ENCODE data around the gene CEP350. TPM values are rescaled to one million over a fixed set of nuclear protein-coding genes. Genes with fewer than 3 reads are reported as not detected.

The CEP350 gene
- total RNA-seq, 4 donors from 2014 or later = 74.4 to 89.0 (median 82.0) TPM

DNA sequence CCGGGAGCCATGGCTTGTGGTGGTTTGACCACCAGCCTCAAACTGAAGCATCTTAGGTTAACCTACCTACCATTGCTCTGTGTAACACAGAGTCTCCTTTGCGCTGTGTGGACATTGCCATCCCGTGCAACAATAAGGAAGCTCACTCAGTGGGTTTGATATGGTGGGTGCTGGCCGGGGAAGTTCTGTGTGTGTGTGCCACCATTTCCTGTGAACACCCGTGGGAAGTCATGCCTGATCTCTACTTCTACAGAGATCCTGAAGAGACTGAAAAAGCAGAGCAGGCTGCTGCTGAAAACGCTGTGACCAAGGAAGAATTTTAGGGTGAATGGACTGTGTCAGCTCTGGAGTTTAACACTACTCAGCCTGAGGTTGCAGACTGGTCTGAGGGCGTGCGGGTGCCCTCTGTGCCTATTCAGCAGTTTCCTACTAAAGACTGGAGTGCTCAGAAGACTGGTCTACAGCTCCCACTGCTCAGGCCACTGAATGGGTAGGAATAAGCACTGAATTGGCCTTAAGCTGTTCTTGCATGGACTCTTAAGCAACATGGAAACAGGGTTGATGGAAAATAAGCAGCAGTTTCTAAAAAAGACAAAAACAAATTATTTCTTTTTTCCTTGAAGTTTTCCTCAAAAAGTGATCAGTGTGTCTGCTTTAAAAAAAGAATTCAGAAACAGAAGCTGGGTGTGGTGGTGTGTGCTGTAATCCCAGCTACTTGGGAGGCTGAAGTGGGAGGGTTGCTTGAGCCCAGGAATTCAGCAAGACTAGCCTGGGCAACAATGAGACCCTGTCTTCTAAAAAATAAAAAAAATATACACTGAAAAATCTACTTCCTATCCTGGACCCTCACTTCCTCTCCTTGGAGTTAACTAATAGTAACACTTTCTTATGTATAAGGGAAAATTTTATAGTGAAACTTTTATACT, 14.6 kb downstream of the CEP350 start:
- Histone ChIP-seq H3K4me3 (no peak overlapping the region), H3K27me3 (no peaks in the 10 kb centered on the region), H3K9me3 (no peaks in the 10 kb centered on the region), H3K27ac (peak overlapping the region; percentile 2 to 78 (median 74)), H3K36me3 (no peaks in the 10 kb centered on the region), H3K4me1 (peaks cover 4 to 66% (median 6%) of the 10 kb centered on the region in 3 donors)
- peak; percentile 72 for ATAC-seq
- no peak for TF ChIP-seq POLR2AphosphoS5 (IDR thresholded peaks at IDR 0.05)
- no peak for TF ChIP-seq POLR2A (IDR thresholded peaks at IDR 0.05)
- TF ChIP-seq, protein P1, sequence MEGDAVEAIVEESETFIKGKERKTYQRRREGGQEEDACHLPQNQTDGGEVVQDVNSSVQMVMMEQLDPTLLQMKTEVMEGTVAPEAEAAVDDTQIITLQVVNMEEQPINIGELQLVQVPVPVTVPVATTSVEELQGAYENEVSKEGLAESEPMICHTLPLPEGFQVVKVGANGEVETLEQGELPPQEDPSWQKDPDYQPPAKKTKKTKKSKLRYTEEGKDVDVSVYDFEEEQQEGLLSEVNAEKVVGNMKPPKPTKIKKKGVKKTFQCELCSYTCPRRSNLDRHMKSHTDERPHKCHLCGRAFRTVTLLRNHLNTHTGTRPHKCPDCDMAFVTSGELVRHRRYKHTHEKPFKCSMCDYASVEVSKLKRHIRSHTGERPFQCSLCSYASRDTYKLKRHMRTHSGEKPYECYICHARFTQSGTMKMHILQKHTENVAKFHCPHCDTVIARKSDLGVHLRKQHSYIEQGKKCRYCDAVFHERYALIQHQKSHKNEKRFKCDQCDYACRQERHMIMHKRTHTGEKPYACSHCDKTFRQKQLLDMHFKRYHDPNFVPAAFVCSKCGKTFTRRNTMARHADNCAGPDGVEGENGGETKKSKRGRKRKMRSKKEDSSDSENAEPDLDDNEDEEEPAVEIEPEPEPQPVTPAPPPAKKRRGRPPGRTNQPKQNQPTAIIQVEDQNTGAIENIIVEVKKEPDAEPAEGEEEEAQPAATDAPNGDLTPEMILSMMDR (IDR thresholded peaks at IDR 0.05) = no peak
- no peak for TF ChIP-seq EP300 (IDR thresholded peaks at IDR 0.05)
- WGBS, 2 donors (ENCODE audit: low coverage in 1 of 2) = 75 to 80% methylated on average over 4 to 5 of the region's 8 CpGs

DNA sequence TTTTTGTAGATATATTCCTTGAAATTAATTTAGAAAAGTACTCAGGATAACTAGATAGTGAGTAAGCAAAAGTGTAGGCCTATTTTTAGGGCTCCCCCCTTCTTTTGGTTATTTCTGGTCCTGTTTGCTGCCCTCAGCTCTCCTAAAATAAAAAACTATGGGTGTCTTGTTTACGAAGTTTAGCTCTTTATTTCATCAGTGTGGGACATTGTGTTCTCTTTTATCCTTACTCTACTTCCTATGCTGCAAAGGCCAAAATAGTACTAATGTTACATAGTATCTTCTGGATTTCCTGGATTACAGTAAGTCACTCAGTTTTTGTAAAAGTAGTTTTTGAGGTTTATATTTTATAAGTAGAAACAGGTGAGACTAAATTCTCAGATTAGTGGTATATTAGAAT, 15.4 kb downstream of the CEP350 start:
- Histone ChIP-seq H3K9me3 (no peaks in the 10 kb centered on the region), H3K4me3 (no peak overlapping the region), H3K36me3 (no peaks in the 10 kb centered on the region), H3K27ac (peak overlapping the region; percentile 45 to 78 (median 74)), H3K4me1 (peaks cover 4 to 59% (median 6%) of the 10 kb centered on the region in 3 donors), H3K27me3 (no peaks in the 10 kb centered on the region)
- peak; percentile 64 for TF ChIP-seq EP300 (IDR thresholded peaks at IDR 0.05)
- TF ChIP-seq POLR2A (IDR thresholded peaks at IDR 0.05) = no peak
- TF ChIP-seq POLR2AphosphoS5 (IDR thresholded peaks at IDR 0.05) = peak; percentile 97
- TF ChIP-seq, protein P1 (IDR thresholded peaks at IDR 0.05) = no peak
- ATAC-seq = peak; percentile 90
- WGBS, 2 donors (ENCODE audit: low coverage in 1 of 2) = 23% methylated on average over 1 of the region's 1 CpG

DNA sequence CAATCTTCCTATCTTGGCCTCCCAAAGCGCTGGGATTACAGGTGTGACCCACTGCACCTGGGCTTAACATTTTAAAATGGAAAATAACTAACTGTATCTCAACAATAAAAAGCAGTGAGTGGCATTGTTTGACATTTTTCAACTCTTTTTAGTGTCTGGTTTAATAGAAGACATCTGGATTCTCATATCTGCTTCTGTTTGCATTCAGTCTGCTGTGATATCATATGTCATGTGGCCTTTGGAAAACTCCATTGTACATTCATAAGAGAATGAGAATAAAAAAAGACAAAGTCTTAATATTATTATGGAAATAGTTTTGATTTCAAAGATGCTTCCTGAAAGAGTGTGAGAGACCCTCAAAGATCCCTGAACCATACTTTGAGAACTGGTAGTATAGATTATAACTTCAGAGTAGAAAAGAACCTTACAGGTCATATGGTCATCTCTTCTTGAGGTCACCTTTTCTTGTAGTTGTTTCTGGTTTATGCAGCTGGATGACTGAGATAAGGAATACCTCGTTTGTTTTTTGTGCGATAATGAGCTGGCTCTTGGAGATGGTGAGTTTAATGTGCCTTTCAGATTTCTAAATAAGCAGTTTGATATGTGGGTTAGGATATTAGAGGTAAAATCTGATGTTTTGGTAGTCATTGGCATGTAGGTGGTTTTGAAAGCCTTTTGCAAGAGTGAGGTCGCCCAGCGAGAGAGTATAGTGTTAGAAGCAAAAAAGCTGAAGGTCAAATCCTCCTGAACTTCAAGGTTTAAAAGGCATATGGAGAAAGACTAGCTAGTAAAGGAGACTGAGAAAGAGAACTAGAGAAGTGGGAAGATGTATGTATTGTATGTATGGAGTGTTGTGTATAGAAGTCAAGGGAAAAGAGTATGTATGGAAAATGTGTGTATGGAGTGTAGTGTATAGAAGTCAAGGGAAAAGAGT, 17.2 kb downstream of the CEP350 start:
- WGBS, 2 donors (ENCODE audit: low coverage in 1 of 2) = 61 to 81% methylated on average over 3 to 5 of the region's 5 CpGs
- ATAC-seq = no peak
- no peak overlapping the region for H3K27ac ChIP-seq
- H3K36me3 ChIP-seq = no peaks in the 10 kb centered on the region
- no peaks in the 10 kb centered on the region for H3K9me3 ChIP-seq
- H3K4me3 ChIP-seq = no peak overlapping the region
- H3K27me3 ChIP-seq = no peaks in the 10 kb centered on the region
- TF ChIP-seq EP300 (IDR thresholded peaks at IDR 0.05) = no peak
- TF ChIP-seq, protein P1 (IDR thresholded peaks at IDR 0.05) = no peak
- peaks cover 4 to 65% (median 7%) of the 10 kb centered on the region in 3 donors for H3K4me1 ChIP-seq

DNA sequence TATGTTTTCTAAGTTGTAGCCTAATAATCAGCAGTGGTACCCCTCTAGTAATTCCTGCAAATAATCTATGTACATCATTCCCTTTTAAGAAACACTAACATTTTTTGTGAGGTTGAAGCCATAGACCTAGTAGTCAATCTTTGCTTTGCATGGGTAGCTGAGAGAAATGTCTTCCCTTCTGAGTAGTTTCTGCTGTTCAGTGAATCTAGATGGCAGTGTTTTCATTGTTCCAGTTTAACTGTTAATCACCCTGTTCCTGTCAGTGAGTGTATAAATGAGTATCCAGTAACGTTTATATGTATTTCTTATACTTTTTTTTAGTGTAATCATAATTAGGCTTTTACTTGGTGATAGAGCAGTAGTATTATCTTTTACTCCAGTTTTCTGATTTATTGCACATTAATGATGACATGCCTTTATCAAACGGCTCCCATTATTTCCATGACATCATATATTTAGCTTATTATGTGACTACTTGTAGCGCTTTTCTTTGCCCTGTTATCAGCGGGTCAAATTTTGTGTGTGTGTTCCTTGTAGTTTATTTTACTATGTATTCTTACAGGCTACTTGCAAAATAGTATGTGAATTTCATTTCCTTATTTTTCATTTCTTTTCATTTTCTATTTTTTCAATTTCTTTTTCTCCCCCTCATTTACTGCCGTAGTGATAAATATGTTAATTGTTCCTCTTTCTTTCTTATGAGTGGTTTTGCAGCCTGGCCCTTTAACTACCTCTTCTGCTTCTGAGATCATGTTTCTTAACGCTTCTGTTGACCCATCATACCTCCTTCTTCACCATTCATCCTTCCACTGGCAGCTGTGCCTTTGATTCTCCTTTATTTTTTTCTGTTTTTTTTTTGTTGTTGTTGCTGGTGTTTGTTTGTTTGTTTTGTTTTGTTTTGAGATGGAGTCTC, 18.8 kb downstream of the CEP350 start:
- ATAC-seq = no peak
- Histone ChIP-seq H3K27me3 (no peaks in the 10 kb centered on the region), H3K4me1 (peaks cover 4 to 79% (median 10%) of the 10 kb centered on the region in 3 donors), H3K36me3 (no peaks in the 10 kb centered on the region), H3K27ac (no peak overlapping the region), H3K9me3 (no peaks in the 10 kb centered on the region), H3K4me3 (no peak overlapping the region)
- no peak for TF ChIP-seq POLR2AphosphoS5 (IDR thresholded peaks at IDR 0.05)
- no peak for TF ChIP-seq EP300 (IDR thresholded peaks at IDR 0.05)
- TF ChIP-seq, protein P1 (IDR thresholded peaks at IDR 0.05) = no peak
- TF ChIP-seq POLR2A (IDR thresholded peaks at IDR 0.05) = no peak
- 71 to 72% methylated on average over 6 of the region's 6 CpGs for WGBS, 2 donors (ENCODE audit: low coverage in 1 of 2)
